ENCODE data around the gene UBQLN4.

UBQLN4 gene

GRCh38 chr1:156069490-156070455 lies 16.2 kb upstream of the UBQLN4 start:
- DNase-seq (ENCODE audit: low read depth): no peak
- no peak overlapping the region for H3K4me3 ChIP-seq (replicated peaks; ENCODE audit: low read depth, low read length)
- no peak for TF ChIP-seq CTCF (IDR thresholded peaks at IDR 0.05; ENCODE audit: low read length, missing control alignments)

- H3K4me3 ChIP-seq (replicated peaks; ENCODE audit: low read depth, low read length): no peak overlapping the region
- DNase-seq (ENCODE audit: low read depth): no peak
- TF ChIP-seq CTCF (IDR thresholded peaks at IDR 0.05; ENCODE audit: low read length, missing control alignments): no peak
Measured at GRCh38 chr1:156067262-156067661, 13.7 kb upstream of the UBQLN4 start.

- H3K4me3 ChIP-seq (replicated peaks; ENCODE audit: low read depth, low read length): no peak overlapping the region
- no peak for DNase-seq (ENCODE audit: low read depth)
- no peak for TF ChIP-seq CTCF (IDR thresholded peaks at IDR 0.05; ENCODE audit: low read length, missing control alignments)
Measured at GRCh38 chr1:156065871-156066270, 12.3 kb upstream of the UBQLN4 start.

GRCh38 chr1:156065212-156065611 lies 11.6 kb upstream of the UBQLN4 start:
- DNase-seq (ENCODE audit: low read depth): no peak
- TF ChIP-seq CTCF (IDR thresholded peaks at IDR 0.05; ENCODE audit: low read length, missing control alignments): no peak
- H3K4me3 ChIP-seq (replicated peaks; ENCODE audit: low read depth, low read length): no peak overlapping the region

DNA sequence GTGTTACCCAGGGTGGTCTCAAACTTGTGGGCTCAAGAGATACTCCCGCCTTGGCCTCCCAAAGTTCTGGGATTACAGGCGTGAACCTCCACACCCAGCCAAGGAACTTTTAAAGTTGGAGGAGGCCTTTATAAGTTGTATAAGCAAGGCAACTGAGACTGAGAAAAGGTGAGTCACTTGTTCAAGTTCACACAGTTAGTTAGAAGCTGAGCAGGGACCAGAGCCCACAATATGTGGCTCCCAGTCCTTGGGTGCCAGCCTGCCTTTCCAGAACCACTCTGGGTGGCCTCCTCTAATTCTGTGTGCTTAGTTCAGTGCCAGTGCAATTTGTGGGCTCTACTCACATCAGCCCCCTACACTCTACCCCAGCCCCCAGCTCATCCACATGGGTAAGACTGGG lies 11.0 kb upstream of the UBQLN4 start:
- DNase-seq (ENCODE audit: low read depth): no peak
- no peak for TF ChIP-seq CTCF (IDR thresholded peaks at IDR 0.05; ENCODE audit: low read length, missing control alignments)
- no peak overlapping the region for H3K4me3 ChIP-seq (replicated peaks; ENCODE audit: low read depth, low read length)

DNA sequence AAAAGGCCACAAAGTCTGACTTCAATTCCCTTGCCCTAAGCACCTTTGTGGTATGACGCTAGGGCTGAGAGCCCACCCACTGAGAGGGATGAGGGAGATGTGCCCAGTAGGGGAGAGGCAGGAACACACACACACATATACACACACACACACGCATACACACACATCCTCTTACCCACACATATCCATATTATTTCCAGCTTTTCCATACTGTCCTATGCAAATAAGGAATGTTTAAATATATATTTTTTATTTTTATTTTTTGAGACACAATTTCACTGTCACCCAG lies 10.3 kb upstream of the UBQLN4 start:
- TF ChIP-seq CTCF (IDR thresholded peaks at IDR 0.05; ENCODE audit: low read length, missing control alignments): no peak
- H3K4me3 ChIP-seq (replicated peaks; ENCODE audit: low read depth, low read length): no peak overlapping the region
- DNase-seq (ENCODE audit: low read depth): peak; percentile 24

- TF ChIP-seq CTCF (IDR thresholded peaks at IDR 0.05; ENCODE audit: low read length, missing control alignments): no peak
- no peak overlapping the region for H3K4me3 ChIP-seq (replicated peaks; ENCODE audit: low read depth, low read length)
- no peak for DNase-seq (ENCODE audit: low read depth)
Measured at GRCh38 chr1:156062189-156062588, 8.6 kb upstream of the UBQLN4 start.
